ENCODE results near the gene PSMB2.

PSMB2 gene

GRCh38 chr1:35611655-35612054 is 29.7 kb downstream of the PSMB2 start:
- no peak for DNase-seq
- no peak for TF ChIP-seq CTCF (IDR thresholded peaks at IDR 0.05; ENCODE audit: borderline replicate concordance, extremely low read depth, low read length, poor library complexity, severe bottlenecking)
- no peak for TF ChIP-seq EZH2 (IDR thresholded peaks at IDR 0.05; ENCODE audit: borderline replicate concordance, low read depth, low read length, severe bottlenecking)
- Histone ChIP-seq H2AFZ (ENCODE audit: low read depth, low read length) (no peak overlapping the region), H3K36me3 (ENCODE audit: insufficient read depth, low read length) (peaks cover 96% of the 10 kb centered on the region), H3K4me2 (ENCODE audit: insufficient read depth, low read length) (no peak overlapping the region), H3K9me3 (ENCODE audit: insufficient read depth, low read length, severe bottlenecking) (no peaks in the 10 kb centered on the region), H4K20me1 (ENCODE audit: insufficient read depth, low read length) (peaks cover 63% of the 10 kb centered on the region), H3K4me3 (ENCODE audit: low read depth in 1 of 2, low read length in 2 of 2) (no peak overlapping the region), H3K4me1 (ENCODE audit: insufficient read depth, low read length) (no peaks in the 10 kb centered on the region), H3K27me3 (ENCODE audit: insufficient read depth, low read length, poor library complexity) (no peaks in the 10 kb centered on the region), H3K9ac (ENCODE audit: low read depth, low read length) (no peak overlapping the region), H3K79me2 (ENCODE audit: insufficient read depth, low read length) (peaks cover 97% of the 10 kb centered on the region), H3K27ac (ENCODE audit: low read length) (no peak overlapping the region)
- no peak for ATAC-seq (ENCODE audit: insufficient read depth, low read depth)

GRCh38 chr1:35605867-35606182 is 35.5 kb downstream of the PSMB2 start:
- Histone ChIP-seq H3K79me2 (ENCODE audit: insufficient read depth, low read length) (peaks cover 57% of the 10 kb centered on the region), H3K36me3 (ENCODE audit: insufficient read depth, low read length) (peaks cover 95% of the 10 kb centered on the region), H3K27ac (ENCODE audit: low read length) (no peak overlapping the region)

GRCh38 chr1:35605071-35605866 is 36.1 kb downstream of the PSMB2 start:
- Histone ChIP-seq H3K36me3 (ENCODE audit: insufficient read depth, low read length) (peaks cover 96% of the 10 kb centered on the region), H3K9ac (ENCODE audit: low read depth, low read length) (no peak overlapping the region), H3K9me3 (ENCODE audit: insufficient read depth, low read length, severe bottlenecking) (no peaks in the 10 kb centered on the region), H3K79me2 (ENCODE audit: insufficient read depth, low read length) (peaks cover 52% of the 10 kb centered on the region), H3K27ac (ENCODE audit: low read length) (no peak overlapping the region), H4K20me1 (ENCODE audit: insufficient read depth, low read length) (peaks cover 20% of the 10 kb centered on the region), H3K4me3 (ENCODE audit: low read depth in 1 of 2, low read length in 2 of 2) (no peak overlapping the region), H3K4me2 (ENCODE audit: insufficient read depth, low read length) (no peak overlapping the region), H2AFZ (ENCODE audit: low read depth, low read length) (no peak overlapping the region), H3K4me1 (ENCODE audit: insufficient read depth, low read length) (no peaks in the 10 kb centered on the region), H3K27me3 (ENCODE audit: insufficient read depth, low read length, poor library complexity) (no peaks in the 10 kb centered on the region)
- DNase-seq (no peak), ATAC-seq (ENCODE audit: insufficient read depth, low read depth) (no peak)
- no peak for TF ChIP-seq EZH2 (IDR thresholded peaks at IDR 0.05; ENCODE audit: borderline replicate concordance, low read depth, low read length, severe bottlenecking)
- TF ChIP-seq CTCF (IDR thresholded peaks at IDR 0.05; ENCODE audit: borderline replicate concordance, extremely low read depth, low read length, poor library complexity, severe bottlenecking): no peak

More at GRCh38 chr1:35605867-35606182, 35.5 kb downstream of the PSMB2 start:
- ATAC-seq (ENCODE audit: insufficient read depth, low read depth) (no peak), DNase-seq (no peak)
- no peaks in the 10 kb centered on the region for H3K27me3 ChIP-seq (ENCODE audit: insufficient read depth, low read length, poor library complexity)
- TF ChIP-seq EZH2 (IDR thresholded peaks at IDR 0.05; ENCODE audit: borderline replicate concordance, low read depth, low read length, severe bottlenecking) (no peak), CTCF (IDR thresholded peaks at IDR 0.05; ENCODE audit: borderline replicate concordance, extremely low read depth, low read length, poor library complexity, severe bottlenecking) (no peak)
- no peaks in the 10 kb centered on the region for H3K9me3 ChIP-seq (ENCODE audit: insufficient read depth, low read length, severe bottlenecking)
- H3K4me3 ChIP-seq (ENCODE audit: low read depth in 1 of 2, low read length in 2 of 2): no peak overlapping the region
- H3K4me1 ChIP-seq (ENCODE audit: insufficient read depth, low read length): no peaks in the 10 kb centered on the region
- H2AFZ ChIP-seq (ENCODE audit: low read depth, low read length): no peak overlapping the region
- H3K9ac ChIP-seq (ENCODE audit: low read depth, low read length): no peak overlapping the region
- H4K20me1 ChIP-seq (ENCODE audit: insufficient read depth, low read length): peaks cover 22% of the 10 kb centered on the region
- H3K4me2 ChIP-seq (ENCODE audit: insufficient read depth, low read length): no peak overlapping the region
